IMR-90 (cell line): ENCODE data around the gene SLC39A11.

ENCODE experiments used
- BHLHE40 ChIP-seq: fragments of 150-350 bp; IDR thresholded peaks from 2 replicates; pipeline ENCODE4 v1.6.1; 2016; ENCODE audit warnings: mild to moderate bottlenecking, low read depth, low read length
- CEBPB ChIP-seq: IDR thresholded peaks from 2 replicates; pipeline ENCODE4 v1.6.1; 2012; ENCODE audit warnings: low read depth, low read length, improper control_type of control experiment
- CHD1 ChIP-seq: IDR thresholded peaks from 2 replicates; pipeline ENCODE4 v1.6.1; 2012; ENCODE audit warnings: low read depth, low read length, improper control_type of control experiment
- ELK1 ChIP-seq: fragments of 150-350 bp; IDR thresholded peaks from 2 replicates; pipeline ENCODE4 v1.6.1; 2016; ENCODE audit warnings: low read depth, mild to moderate bottlenecking, low read length, moderate library complexity, borderline replicate concordance
- MXI1 ChIP-seq: IDR thresholded peaks from 2 replicates; pipeline ENCODE4 v1.6.1; 2012; ENCODE audit warnings: low read depth, mild to moderate bottlenecking, low read length, moderate library complexity, borderline replicate concordance
- NFE2L2 ChIP-seq: fragments of 150-350 bp; IDR thresholded peaks from 2 replicates; pipeline ENCODE4 v1.6.1; 2016; ENCODE audit warnings: low read depth, mild to moderate bottlenecking, low read length
- POLR2A ChIP-seq: IDR thresholded peaks from 2 replicates; pipeline ENCODE4 v1.6.1; 2012; ENCODE audit warnings: mild to moderate bottlenecking, low read depth, low read length
- RAD21 ChIP-seq: IDR thresholded peaks from 2 replicates; pipeline ENCODE4 v1.6.1; 2012; ENCODE audit warnings: low read length, improper control_type of control experiment
- TF ChIP-seq, protein P1 (sequence below): conservative IDR thresholded peaks from 2 replicates; pipeline ENCODE4 v1.5.1; 2012; ENCODE audit warnings: mild to moderate bottlenecking, low read depth, low read length, improper control_type of control experiment
- TF ChIP-seq, protein P2 (sequence below): fragments of 150-350 bp; IDR thresholded peaks from 2 replicates; pipeline ENCODE4 v1.6.1; 2017; ENCODE audit warnings: mild to moderate bottlenecking, antibody characterized with exemption, low read length, low read depth

DNA sequence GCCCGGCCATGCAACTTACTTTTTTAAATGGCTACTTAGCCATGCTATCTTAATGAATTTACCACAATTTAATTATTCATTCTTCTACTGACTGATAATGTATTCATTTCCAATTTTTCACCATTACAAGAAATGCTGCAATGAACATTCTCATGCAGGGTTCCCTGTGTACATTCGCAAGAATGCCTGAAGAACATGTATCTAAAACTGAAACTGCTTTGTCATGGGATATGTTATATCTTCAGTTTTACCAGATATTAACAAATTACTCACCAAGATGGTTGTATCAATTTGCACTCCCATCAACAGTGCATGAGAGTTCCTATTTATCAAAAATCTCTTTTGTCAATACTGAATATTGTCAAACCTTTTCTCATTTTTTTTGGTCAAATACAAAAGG lies 100.8 kb downstream of the SLC39A11 start:
- no peak for TF ChIP-seq RAD21
- TF ChIP-seq, protein P1, sequence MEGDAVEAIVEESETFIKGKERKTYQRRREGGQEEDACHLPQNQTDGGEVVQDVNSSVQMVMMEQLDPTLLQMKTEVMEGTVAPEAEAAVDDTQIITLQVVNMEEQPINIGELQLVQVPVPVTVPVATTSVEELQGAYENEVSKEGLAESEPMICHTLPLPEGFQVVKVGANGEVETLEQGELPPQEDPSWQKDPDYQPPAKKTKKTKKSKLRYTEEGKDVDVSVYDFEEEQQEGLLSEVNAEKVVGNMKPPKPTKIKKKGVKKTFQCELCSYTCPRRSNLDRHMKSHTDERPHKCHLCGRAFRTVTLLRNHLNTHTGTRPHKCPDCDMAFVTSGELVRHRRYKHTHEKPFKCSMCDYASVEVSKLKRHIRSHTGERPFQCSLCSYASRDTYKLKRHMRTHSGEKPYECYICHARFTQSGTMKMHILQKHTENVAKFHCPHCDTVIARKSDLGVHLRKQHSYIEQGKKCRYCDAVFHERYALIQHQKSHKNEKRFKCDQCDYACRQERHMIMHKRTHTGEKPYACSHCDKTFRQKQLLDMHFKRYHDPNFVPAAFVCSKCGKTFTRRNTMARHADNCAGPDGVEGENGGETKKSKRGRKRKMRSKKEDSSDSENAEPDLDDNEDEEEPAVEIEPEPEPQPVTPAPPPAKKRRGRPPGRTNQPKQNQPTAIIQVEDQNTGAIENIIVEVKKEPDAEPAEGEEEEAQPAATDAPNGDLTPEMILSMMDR: no peak
- TF ChIP-seq POLR2A: no peak
- TF ChIP-seq BHLHE40: no peak
- TF ChIP-seq MXI1: no peak
- no peak for TF ChIP-seq CEBPB
- TF ChIP-seq NFE2L2: no peak
- no peak for TF ChIP-seq CHD1
- TF ChIP-seq, protein P2, sequence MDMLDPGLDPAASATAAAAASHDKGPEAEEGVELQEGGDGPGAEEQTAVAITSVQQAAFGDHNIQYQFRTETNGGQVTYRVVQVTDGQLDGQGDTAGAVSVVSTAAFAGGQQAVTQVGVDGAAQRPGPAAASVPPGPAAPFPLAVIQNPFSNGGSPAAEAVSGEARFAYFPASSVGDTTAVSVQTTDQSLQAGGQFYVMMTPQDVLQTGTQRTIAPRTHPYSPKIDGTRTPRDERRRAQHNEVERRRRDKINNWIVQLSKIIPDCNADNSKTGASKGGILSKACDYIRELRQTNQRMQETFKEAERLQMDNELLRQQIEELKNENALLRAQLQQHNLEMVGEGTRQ: no peak
- no peak for TF ChIP-seq ELK1
